Measurements from ENCODE around the gene GATAD1.

GRCh38 chr7:92437956-92438491 lies 9.3 kb upstream of the GATAD1 start:
- TF ChIP-seq CTCF (IDR thresholded peaks at IDR 0.05) (no peak), POLR2AphosphoS5 (IDR thresholded peaks at IDR 0.05; ENCODE audit: low read depth, low read length) (no peak), SIN3A (IDR thresholded peaks at IDR 0.05; ENCODE audit: borderline replicate concordance, insufficient read depth, low read depth, low read length) (no peak), REST (IDR thresholded peaks at IDR 0.05; ENCODE audit: insufficient read depth in 1 of 2, low read depth in 2 of 2, low read length in 1 of 2) (no peak)

Data from Panc1 (cell line).